ENCODE data around the gene NUCB2. TPM values are rescaled to one million over a fixed set of nuclear protein-coding genes. Genes with fewer than 3 reads are reported as not detected.

The NUCB2 gene
- total and polyA plus RNA-seq, 2 donors (not counting 3 experiments of a cell fraction or from before 2014, with no cell fraction given), result 41.9 to 114 TPM

DNA sequence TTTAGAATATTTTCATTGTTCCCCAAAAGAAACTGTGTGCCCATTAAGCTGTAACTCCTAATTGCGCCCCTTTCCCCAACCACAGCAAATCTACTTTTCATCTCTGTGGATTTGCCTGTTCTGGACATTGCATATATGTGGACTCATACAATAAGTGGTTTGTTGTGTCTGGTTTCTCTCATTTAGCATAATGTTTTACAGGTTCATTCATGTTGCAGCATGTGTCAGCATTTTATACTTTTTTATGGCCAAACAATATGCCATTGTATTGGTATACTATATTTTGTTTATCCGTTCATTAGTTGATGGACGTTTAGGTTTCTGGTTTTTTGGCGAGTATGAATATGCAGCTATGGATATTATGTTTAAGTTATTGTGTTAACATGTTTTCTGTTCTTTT lies 23.8 kb downstream of the NUCB2 start:
- H3K9me3 ChIP-seq (replicated peaks; ENCODE audit: control insufficient read depth, insufficient read depth, low read length), result no peaks in the 10 kb centered on the region
- H2AFZ ChIP-seq (ENCODE audit: low read depth, low read length), result no peak overlapping the region
- intact Hi-C loops (cut with micrococcal nuclease), result no loop called here
- dilution Hi-C loops (cut with MboI; ENCODE audit: extremely low pct_ligation_motif_present, low sequenced_read_pairs), result no loop called here
- no TSS peak for BruUV-seq (replicated peaks)
- peaks cover 2 to 4% of the 10 kb centered on the region in 2 experiments for H3K36me3 ChIP-seq (ENCODE audit: control insufficient read depth in 2 of 2, extremely low read depth in 1 of 2, insufficient read depth in 2 of 2, low read length in 2 of 2)
- DNase-seq (ENCODE audit: low read depth, low spot score), result no peak
- H3K9me1 ChIP-seq (replicated peaks; ENCODE audit: control insufficient read depth, extremely low read depth, insufficient read depth, low read length), result no peaks in the 10 kb centered on the region
- ChIA-PET CTCF (interaction anchor here (0.6 kb wide), 1 partner anchor 563 kb away, joined by 3 read pairs; no protein-coding TSS in a partner anchor), POLR2A (no interaction called here)
- no peaks in the 10 kb centered on the region for H3K4me1 ChIP-seq (ENCODE audit: control insufficient read depth, extremely low read depth, insufficient read depth, low read length)
- no peaks in the 10 kb centered on the region for H3K79me2 ChIP-seq (ENCODE audit: control insufficient read depth, insufficient read depth, low read length)
- H3K27me3 ChIP-seq (ENCODE audit: control insufficient read depth in 2 of 2, insufficient read depth in 2 of 2, low read length in 2 of 2), result no peaks in the 10 kb centered on the region
- no peak overlapping the region for H3K4me3 ChIP-seq (replicated peaks in 1 of 3; ENCODE audit: insufficient read depth in 1 of 3, low read depth in 1 of 3, low read length in 3 of 3)
- TF ChIP-seq MYC (IDR thresholded peaks at IDR 0.05; ENCODE audit: low read depth, low read length), result no peak
- TF ChIP-seq, protein P1, sequence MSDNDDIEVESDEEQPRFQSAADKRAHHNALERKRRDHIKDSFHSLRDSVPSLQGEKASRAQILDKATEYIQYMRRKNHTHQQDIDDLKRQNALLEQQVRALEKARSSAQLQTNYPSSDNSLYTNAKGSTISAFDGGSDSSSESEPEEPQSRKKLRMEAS (IDR thresholded peaks at IDR 0.05; ENCODE audit: insufficient read depth, insufficient read length), result no peak
- TF ChIP-seq POLR2AphosphoS5 (IDR thresholded peaks at IDR 0.05; ENCODE audit: insufficient read depth, low read depth, low read length), result no peak
- TF ChIP-seq FOS (IDR thresholded peaks at IDR 0.05; ENCODE audit: borderline replicate concordance, insufficient read depth, low read length), result no peak
- TF ChIP-seq EZH2 (IDR thresholded peaks at IDR 0.05; ENCODE audit: borderline replicate concordance, low read depth, low read length, severe bottlenecking), result no peak
- TF ChIP-seq, protein P2, sequence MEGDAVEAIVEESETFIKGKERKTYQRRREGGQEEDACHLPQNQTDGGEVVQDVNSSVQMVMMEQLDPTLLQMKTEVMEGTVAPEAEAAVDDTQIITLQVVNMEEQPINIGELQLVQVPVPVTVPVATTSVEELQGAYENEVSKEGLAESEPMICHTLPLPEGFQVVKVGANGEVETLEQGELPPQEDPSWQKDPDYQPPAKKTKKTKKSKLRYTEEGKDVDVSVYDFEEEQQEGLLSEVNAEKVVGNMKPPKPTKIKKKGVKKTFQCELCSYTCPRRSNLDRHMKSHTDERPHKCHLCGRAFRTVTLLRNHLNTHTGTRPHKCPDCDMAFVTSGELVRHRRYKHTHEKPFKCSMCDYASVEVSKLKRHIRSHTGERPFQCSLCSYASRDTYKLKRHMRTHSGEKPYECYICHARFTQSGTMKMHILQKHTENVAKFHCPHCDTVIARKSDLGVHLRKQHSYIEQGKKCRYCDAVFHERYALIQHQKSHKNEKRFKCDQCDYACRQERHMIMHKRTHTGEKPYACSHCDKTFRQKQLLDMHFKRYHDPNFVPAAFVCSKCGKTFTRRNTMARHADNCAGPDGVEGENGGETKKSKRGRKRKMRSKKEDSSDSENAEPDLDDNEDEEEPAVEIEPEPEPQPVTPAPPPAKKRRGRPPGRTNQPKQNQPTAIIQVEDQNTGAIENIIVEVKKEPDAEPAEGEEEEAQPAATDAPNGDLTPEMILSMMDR (IDR thresholded peaks at IDR 0.05; ENCODE audit: extremely low read depth in 1 of 2, insufficient read depth in 1 of 2, low read depth in 1 of 2, low read length in 2 of 2), result no peak
- no peak for TF ChIP-seq GATA2 (IDR thresholded peaks at IDR 0.05; ENCODE audit: insufficient read depth, insufficient read length, low read depth, low read length)
- no peak for TF ChIP-seq POLR2A (IDR thresholded peaks at IDR 0.05; ENCODE audit: low read depth, low read length)
- no peak for TF ChIP-seq JUN (IDR thresholded peaks at IDR 0.05; ENCODE audit: borderline replicate concordance, insufficient read depth, insufficient read length, low read depth)
- no peaks in the 10 kb centered on the region for H4K20me1 ChIP-seq (replicated peaks; ENCODE audit: control insufficient read depth, extremely low read depth, insufficient read depth, low read length)
- H3K9ac ChIP-seq (replicated peaks; ENCODE audit: extremely low read depth, insufficient read depth, low read length), result no peak overlapping the region
- no peak for FAIRE-seq
- no peak overlapping the region for H3K27ac ChIP-seq (ENCODE audit: insufficient read depth, low read depth, low read length)
- no peak overlapping the region for H3K4me2 ChIP-seq (ENCODE audit: insufficient read depth, low read length)
